Suprapubic skin (tissue), 3 donors: ENCODE results near the gene TGM3.

Source experiments
- POLR2A ChIP-seq, 2 donors: fragments of 450-650 bp; IDR thresholded peaks; one replicate each; pipeline ENCODE4 v1.6.1; 2017; ENCODE audit warnings: antibody characterized with exemption in 2 of 2, mild to moderate bottlenecking in 2 of 2, moderate library complexity in 2 of 2
- TF ChIP-seq, protein P1 (sequence below), 2 donors: fragments of 200-600 bp in 1 of 2; fragments of 450-650 bp in 1 of 2; sonication (generic) in 1 of 2; IDR thresholded peaks; one replicate each; pipeline ENCODE4 v1.5.1; 2016 to 2019; ENCODE audit warnings: antibody characterized with exemption in 2 of 2, mild to moderate bottlenecking in 1 of 2, moderate library complexity in 1 of 2

DNA sequence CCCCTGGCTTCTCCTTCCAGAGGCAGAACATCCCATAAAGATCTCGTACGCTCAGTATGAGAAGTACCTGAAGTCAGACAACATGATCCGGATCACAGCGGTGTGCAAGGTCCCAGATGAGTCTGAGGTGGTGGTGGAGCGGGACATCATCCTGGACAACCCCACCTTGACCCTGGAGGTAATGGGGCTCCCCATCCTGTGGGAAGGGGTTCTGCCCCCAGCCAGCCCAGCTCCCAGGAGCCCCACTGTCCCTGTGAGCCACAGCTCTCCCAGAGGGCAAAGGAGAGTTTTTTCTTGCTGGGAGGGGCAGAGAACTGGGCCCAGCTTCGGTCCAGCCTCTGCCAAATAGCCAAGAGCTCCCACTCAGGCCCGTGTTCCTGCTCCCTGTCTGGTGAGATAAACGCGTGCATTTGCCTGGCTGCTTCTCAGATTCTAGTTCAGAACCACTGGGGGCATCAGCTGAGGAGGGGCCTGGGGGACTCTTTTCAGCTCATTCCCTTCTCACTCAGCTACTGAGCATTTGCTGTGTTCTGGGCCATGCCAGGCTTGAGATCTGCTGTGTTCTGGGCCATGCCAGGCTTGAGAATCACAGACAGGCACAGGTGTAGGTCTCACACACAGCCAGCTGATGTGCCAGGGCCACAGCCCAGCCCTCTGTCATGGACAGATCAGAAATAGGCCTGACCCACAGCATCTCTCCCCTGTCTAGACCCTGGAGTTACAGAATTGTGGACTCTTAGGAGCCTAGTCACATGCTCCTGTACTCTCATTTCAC is 39.5 kb downstream of the TGM3 start:
- TF ChIP-seq, protein P1, sequence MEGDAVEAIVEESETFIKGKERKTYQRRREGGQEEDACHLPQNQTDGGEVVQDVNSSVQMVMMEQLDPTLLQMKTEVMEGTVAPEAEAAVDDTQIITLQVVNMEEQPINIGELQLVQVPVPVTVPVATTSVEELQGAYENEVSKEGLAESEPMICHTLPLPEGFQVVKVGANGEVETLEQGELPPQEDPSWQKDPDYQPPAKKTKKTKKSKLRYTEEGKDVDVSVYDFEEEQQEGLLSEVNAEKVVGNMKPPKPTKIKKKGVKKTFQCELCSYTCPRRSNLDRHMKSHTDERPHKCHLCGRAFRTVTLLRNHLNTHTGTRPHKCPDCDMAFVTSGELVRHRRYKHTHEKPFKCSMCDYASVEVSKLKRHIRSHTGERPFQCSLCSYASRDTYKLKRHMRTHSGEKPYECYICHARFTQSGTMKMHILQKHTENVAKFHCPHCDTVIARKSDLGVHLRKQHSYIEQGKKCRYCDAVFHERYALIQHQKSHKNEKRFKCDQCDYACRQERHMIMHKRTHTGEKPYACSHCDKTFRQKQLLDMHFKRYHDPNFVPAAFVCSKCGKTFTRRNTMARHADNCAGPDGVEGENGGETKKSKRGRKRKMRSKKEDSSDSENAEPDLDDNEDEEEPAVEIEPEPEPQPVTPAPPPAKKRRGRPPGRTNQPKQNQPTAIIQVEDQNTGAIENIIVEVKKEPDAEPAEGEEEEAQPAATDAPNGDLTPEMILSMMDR (IDR thresholded peaks at IDR 0.05): no peak
- no peak for TF ChIP-seq POLR2A (IDR thresholded peaks at IDR 0.05)
